A673 (cell line): ENCODE data around the gene CCNY. TPM values are rescaled to one million over a fixed set of nuclear protein-coding genes. Genes with fewer than 3 reads are reported as not detected.
A peak's percentile ranks its signal among the peaks of the same experiment; 100 is the strongest.

Experiments
- BruUV-seq: library from RNA; stranded (reverse); fragments of 400-500 nt; replicated peaks from 2 replicates; lab custom pipeline; 2021; lab: Mats Ljungman, UMichigan
- CTCF ChIA-PET: fragments of 300-600 bp; sonication (Branson Sonifier 250); formaldehyde crosslinking; loops from one replicate; lab custom pipeline; 2022; ENCODE audit warnings: antibody characterized with exemption; lab: Charles Lee
- POLR2A ChIA-PET: fragments of 300-600 bp; sonication (Branson Sonifier 250); formaldehyde crosslinking; loops from one replicate; lab custom pipeline; 2022; ENCODE audit warnings: antibody characterized with exemption; ENCODE audit not compliant: low non-redundant PET; lab: Charles Lee
- DNase-seq: peaks from one replicate; pipeline ENCODE4 v3.0.0-alpha.2; 2015; ENCODE audit warnings: low spot score
- H3K27ac ChIP-seq: fragments of 200-600 bp; sonication (generic); 2 replicates; pipeline ENCODE4 v1.5.1; 2016; ENCODE audit warnings: mixed run types, low read depth, mild to moderate bottlenecking, mixed read lengths, antibody characterized with exemption, low read length; ENCODE audit not compliant: poor library complexity, severe bottlenecking
- H3K27me3 ChIP-seq: fragments of 200-600 bp; sonication (generic); replicated peaks from 2 replicates; pipeline ENCODE4 v1.6.1; 2017; ENCODE audit warnings: mixed run types, low read depth, mild to moderate bottlenecking, mixed read lengths, antibody characterized with exemption, low read length; ENCODE audit not compliant: insufficient read depth, poor library complexity
- H3K36me3 ChIP-seq: fragments of 200-600 bp; sonication (generic); 2 replicates; pipeline ENCODE4 v1.6.1; 2016; ENCODE audit warnings: mixed run types, mild to moderate bottlenecking, mixed read lengths, antibody characterized with exemption, low read length; ENCODE audit not compliant: insufficient read depth, poor library complexity, severe bottlenecking
- H3K4me1 ChIP-seq: fragments of 200-600 bp; sonication (generic); 2 replicates; pipeline ENCODE4 v1.6.1; 2017; ENCODE audit warnings: mixed run types, mild to moderate bottlenecking, mixed read lengths, antibody characterized with exemption, low read length; ENCODE audit not compliant: insufficient read depth, poor library complexity, severe bottlenecking
- H3K4me3 ChIP-seq: fragments of 200-600 bp; sonication (generic); 2 replicates; pipeline ENCODE4 v1.5.1; 2016; ENCODE audit warnings: low read depth, mixed run types, mild to moderate bottlenecking, mixed read lengths, low read length; ENCODE audit not compliant: poor library complexity, severe bottlenecking
- H3K9me3 ChIP-seq: fragments of 200-600 bp; sonication (generic); 2 replicates; pipeline ENCODE4 v1.6.1; 2016; ENCODE audit warnings: mixed run types, low read depth, mild to moderate bottlenecking, mixed read lengths, antibody characterized with exemption, low read length; ENCODE audit not compliant: poor library complexity, severe bottlenecking
- EZH2 ChIP-seq: fragments of 200-600 bp; sonication (generic); IDR thresholded peaks from 2 replicates; pipeline ENCODE4 v1.6.1; 2017; ENCODE audit warnings: borderline replicate concordance, low read depth, mild to moderate bottlenecking, mixed read lengths, antibody characterized with exemption, low read length; ENCODE audit not compliant: poor library complexity, severe bottlenecking
- intact Hi-C: fragments of 100-400 bp; cut with micrococcal nuclease; formaldehyde crosslinking; loops from one replicate; pipeline ENCODE4 v1.10.0; 2022; ENCODE audit not compliant: unreplicated experiment
- total RNA-seq: library from RNA; stranded (reverse); gene quantifications from 2 replicates; pipeline ENCODE4 v1.2.3, GENCODE V29; 2021
- TF ChIP-seq, protein P1 (sequence below): fragments of 300-800, 200-600 bp; sonication (generic); conservative IDR thresholded peaks from 2 replicates; pipeline ENCODE4 v1.5.1; 2017; ENCODE audit warnings: low read depth, mild to moderate bottlenecking, antibody characterized with exemption, low read length, moderate library complexity, mixed read lengths

The CCNY gene
- total RNA-seq, 1 experiment from 2014 or later: 84.8 TPM

- no peak for TF ChIP-seq EZH2
- TF ChIP-seq, protein P1, sequence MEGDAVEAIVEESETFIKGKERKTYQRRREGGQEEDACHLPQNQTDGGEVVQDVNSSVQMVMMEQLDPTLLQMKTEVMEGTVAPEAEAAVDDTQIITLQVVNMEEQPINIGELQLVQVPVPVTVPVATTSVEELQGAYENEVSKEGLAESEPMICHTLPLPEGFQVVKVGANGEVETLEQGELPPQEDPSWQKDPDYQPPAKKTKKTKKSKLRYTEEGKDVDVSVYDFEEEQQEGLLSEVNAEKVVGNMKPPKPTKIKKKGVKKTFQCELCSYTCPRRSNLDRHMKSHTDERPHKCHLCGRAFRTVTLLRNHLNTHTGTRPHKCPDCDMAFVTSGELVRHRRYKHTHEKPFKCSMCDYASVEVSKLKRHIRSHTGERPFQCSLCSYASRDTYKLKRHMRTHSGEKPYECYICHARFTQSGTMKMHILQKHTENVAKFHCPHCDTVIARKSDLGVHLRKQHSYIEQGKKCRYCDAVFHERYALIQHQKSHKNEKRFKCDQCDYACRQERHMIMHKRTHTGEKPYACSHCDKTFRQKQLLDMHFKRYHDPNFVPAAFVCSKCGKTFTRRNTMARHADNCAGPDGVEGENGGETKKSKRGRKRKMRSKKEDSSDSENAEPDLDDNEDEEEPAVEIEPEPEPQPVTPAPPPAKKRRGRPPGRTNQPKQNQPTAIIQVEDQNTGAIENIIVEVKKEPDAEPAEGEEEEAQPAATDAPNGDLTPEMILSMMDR: 0 out of 2 replicates have a peak, but pooled peaks have one; percentile 16
- no TSS peak for BruUV-seq
- intact Hi-C loops: no loop called here
These were observed 8.4 kb upstream of the CCNY start for GRCh38 chr10:35327790-35328403.

GRCh38 chr10:35328404-35329037, 7.8 kb upstream of the CCNY start:
- Histone ChIP-seq H3K36me3 (peaks cover under 1% of the 10 kb centered on the region), H3K9me3 (no peaks in the 10 kb centered on the region), H3K4me3 (no peak overlapping the region), H3K27ac (no peak overlapping the region), H3K4me1 (peaks cover 31% of the 10 kb centered on the region), H3K27me3 (no peaks in the 10 kb centered on the region)
- ChIA-PET POLR2A (no interaction called here), CTCF (no interaction called here)
- intact Hi-C loops: no loop called here
- DNase-seq: no peak
- no TSS peak for BruUV-seq
- TF ChIP-seq, protein P1: no peak
- no peak for TF ChIP-seq EZH2

More at GRCh38 chr10:35327790-35328403, 8.4 kb upstream of the CCNY start:
- Histone ChIP-seq H3K9me3 (no peaks in the 10 kb centered on the region), H3K4me3 (no peak overlapping the region), H3K36me3 (peaks cover 7% of the 10 kb centered on the region), H3K4me1 (peaks cover 26% of the 10 kb centered on the region), H3K27me3 (no peaks in the 10 kb centered on the region), H3K27ac (no peak overlapping the region)
- DNase-seq: no peak
- CTCF ChIA-PET: no interaction called here
- POLR2A ChIA-PET: interaction anchor here (0.6 kb wide), 1 partner anchor 398 kb away, joined by 3 read pairs; no protein-coding TSS in a partner anchor

GRCh38 chr10:35329520-35329919, 6.8 kb upstream of the CCNY start:
- TF ChIP-seq EZH2: no peak
- TF ChIP-seq, protein P1: no peak
- H3K4me3 ChIP-seq: no peak overlapping the region
- DNase-seq: no peak
- ChIA-PET POLR2A (no interaction called here), CTCF (no interaction called here)
- peaks cover 4% of the 10 kb centered on the region for H3K36me3 ChIP-seq
- no peaks in the 10 kb centered on the region for H3K27me3 ChIP-seq
- no peaks in the 10 kb centered on the region for H3K9me3 ChIP-seq
- H3K4me1 ChIP-seq: peaks cover 31% of the 10 kb centered on the region
- H3K27ac ChIP-seq: no peak overlapping the region
- intact Hi-C loops: no loop called here
- BruUV-seq: no TSS peak
